NCI-H774 (cell line): ENCODE results near the gene MSI2.

Experiments
- DNase-seq: peaks from one replicate; lab custom pipeline; 2025; lab: John Stamatoyannopoulos, UW

Gene MSI2

DNA sequence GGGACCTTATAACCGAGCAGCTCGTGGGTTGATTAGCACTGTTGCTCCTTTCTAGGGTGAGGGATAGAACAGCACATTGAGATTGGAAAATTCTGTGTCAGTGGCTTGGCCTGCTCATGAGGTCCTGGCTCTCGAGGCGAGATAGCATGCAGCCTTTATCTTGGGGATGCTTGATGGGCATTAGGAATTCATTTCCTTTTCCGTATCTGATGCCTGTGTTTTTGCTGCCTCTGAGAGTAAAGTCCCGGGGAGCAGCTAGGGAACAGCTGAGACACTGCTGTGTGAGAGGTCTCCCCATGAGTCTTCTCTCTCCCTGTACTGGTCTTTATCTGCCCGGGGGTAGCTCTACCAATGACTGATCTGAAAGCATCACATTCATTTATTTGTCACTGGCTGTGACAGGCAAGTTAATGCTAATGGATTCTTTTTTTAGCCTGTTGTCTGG, 14.5 kb downstream of the MSI2 start:
- DNase-seq, result no peak

DNA sequence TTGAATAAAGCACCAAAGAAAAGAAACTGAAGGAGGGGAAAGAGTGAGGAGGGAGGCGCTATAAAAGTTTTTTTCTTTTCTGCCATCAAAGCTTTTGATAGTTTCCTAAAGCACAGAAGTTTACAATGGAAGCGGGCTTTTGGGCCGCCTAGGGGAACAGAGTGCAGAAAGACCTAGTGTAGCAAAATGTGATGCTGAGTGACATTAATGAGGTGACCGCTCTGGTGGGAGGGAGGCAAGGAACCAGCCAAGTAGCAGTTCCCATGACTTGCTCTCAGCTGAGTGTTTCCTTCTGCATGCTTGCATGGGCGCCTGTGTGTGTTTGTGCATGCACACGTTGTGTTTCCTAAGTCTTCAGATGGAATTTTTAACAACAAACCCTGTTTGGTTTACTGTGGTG, 15.5 kb downstream of the MSI2 start:
- no peak for DNase-seq

- DNase-seq, result no peak
These were observed 17.2 kb downstream of the MSI2 start for GRCh38 chr17:57273490-57273889.

DNA sequence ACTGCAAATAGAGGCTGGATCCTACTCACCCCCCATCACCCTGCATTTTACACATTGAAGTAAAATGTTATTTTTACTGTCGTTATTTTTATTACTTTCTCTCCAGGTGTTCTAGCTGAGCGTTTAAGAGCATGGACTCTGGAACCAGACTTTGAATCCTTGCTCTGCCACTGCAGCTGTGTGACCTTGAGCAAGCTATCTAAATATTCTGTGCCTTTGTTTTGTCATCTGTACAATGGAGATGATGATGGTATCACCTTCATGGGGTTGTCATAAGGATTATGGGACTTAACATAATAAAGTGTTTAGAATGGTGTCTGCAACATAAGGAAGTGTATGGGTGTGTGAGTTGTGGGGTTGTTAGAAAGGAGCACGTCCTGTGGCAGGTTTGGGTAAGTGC, 17.8 kb downstream of the MSI2 start:
- DNase-seq, result no peak

DNA sequence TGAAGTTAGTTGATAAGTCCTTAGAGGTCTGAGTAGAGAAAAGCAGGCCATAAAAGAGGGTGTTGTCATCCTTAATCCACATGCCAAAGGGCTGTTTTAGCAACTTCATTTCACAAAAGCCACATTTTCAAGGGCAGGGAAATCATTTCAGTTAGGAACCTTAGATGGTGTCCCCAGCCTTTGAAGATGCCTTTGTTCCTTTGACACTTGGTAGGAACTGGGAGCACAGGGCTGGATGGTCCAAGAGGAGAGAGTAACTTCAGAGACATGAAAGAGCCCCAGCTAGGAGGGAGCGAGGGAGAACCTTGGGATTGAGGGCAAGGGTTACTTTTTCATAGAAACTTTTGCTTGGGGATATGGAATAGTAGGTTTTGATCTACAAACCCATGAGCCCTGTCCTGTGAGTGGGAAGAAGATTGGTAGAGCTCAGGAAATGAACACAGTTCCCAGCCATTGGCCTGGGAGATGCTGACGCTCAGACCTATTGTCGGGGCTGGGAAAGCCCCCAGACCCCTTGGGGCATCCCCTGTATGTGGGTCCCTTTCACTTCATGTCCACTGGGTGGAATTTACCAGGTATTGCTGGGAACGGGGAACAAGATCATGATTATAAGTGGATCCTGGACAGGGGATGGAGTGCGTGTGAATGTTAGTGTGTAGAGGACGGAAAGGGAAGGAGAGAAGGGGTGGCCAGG, 18.9 kb downstream of the MSI2 start:
- DNase-seq, result no peak

GRCh38 chr17:57276621-57277020, 20.3 kb downstream of the MSI2 start:
- no peak for DNase-seq

GRCh38 chr17:57277923-57278604, 21.7 kb downstream of the MSI2 start:
- DNase-seq, result no peak

- DNase-seq, result no peak
These were observed 22.5 kb downstream of the MSI2 start for GRCh38 chr17:57278740-57279387.

DNA sequence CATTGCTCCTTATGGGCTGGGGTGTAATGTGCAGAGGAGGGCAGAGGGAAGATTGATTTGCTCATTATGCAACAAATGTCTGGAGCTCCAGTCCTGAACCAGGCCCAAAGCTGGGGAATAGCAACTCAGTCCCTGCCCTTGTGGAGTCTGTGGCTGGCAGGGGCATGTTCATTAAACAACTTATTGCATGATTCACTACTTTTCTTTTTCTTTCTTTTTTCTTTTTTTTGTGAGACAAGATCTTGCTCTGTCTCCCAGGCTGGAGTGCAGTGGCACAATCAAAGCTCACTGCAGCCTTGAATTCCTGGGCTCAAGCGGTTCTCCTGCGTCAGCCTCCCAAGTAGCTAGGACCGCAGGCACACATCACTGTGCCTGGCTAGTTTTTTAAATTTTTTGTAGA, 23.1 kb downstream of the MSI2 start:
- no peak for DNase-seq

DNA sequence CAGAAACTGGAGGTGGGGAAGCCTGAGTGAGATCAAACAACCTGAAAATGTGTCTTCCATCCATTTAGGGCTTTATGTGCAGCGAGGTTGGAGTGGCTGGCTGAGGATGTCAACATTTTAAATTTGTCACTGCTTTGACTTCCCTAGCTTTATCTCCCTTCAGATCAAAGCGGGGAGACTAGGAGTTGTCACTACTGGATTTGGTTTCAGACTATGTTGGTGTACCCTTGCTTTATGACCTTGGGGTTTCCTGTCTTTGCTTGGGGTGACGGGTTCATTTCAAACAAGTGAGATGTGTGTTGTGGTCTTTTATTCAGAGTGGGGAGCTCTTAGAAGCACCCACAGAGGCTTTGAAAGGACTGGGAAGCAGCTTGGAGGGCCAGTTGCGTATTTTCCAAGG, 25.6 kb downstream of the MSI2 start:
- DNase-seq, result no peak

DNA sequence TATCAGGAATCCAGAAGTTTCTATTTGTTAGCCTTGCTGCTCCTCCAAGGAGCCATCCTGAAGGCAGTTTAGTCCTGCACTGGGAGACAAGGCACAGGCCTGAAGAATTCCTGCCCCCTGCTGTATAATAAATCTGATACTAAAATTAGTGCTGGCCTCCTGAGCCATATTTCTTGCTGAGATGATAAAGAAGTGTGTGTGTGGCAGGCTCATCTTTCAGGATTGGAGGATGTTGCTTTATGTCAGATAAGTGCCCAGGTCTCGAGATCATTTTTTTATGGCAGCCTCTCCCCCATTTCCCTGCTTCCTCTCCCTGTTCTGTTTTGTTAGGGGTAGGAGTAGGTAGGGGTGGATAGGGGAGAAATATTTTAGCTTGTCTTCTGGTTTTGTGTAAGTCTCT, 26.0 kb downstream of the MSI2 start:
- no peak for DNase-seq

DNA sequence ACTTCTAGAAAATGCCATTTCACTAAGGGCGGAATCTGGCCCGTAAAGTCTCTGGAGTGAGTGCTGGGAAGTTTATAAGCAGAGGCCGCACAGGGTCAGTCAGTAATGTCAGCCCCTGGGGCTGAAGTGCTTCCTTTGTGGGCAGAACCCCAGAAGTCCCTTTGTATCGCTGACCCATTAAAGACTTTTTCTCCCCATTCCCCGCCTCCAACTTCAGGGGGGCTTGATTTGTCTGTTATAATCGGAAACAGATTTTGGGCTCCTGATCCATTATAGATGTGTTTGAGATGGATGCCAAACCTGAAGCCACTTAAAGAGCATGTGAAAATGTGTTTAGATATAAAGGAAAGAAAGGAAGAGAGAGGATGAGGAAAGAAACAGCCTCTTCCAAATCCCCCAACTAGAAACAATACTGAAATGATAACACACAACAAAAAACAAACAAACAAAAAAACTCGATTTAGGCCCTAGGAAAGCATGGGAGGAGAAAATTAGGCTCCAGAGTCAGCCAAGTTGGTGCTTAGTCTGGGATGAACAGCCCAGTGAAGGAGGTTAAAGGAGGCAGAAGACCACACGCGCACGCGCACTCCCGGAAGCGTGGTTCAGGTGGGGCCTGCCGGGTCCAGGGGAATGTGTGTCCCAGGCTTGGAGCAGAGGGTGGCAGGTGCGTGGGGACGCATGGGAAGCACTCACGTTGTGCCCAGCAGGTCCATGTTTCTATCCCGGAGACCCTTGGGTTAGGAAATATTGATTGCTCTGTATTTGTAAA, 27.1 kb downstream of the MSI2 start:
- no peak for DNase-seq

DNA sequence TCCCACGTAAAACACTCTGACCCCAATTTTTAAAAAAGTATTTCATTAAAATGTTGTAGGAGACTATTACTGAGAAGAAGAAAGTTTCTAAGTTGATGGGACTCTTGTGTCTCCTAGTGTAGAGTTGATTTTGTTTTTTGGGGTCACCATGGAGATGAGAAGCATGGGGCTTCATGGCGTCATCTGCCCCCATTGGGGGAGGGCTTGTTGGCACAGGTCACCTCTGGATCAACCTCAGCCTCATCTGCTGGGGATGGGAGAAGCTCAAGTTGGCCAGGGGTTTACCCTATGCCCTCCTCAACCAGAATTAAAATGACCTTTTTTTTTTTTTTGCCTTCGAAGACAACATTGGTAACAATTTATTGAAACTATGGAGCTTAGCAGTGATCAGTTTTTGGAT, 28.3 kb downstream of the MSI2 start:
- DNase-seq, result no peak

DNA sequence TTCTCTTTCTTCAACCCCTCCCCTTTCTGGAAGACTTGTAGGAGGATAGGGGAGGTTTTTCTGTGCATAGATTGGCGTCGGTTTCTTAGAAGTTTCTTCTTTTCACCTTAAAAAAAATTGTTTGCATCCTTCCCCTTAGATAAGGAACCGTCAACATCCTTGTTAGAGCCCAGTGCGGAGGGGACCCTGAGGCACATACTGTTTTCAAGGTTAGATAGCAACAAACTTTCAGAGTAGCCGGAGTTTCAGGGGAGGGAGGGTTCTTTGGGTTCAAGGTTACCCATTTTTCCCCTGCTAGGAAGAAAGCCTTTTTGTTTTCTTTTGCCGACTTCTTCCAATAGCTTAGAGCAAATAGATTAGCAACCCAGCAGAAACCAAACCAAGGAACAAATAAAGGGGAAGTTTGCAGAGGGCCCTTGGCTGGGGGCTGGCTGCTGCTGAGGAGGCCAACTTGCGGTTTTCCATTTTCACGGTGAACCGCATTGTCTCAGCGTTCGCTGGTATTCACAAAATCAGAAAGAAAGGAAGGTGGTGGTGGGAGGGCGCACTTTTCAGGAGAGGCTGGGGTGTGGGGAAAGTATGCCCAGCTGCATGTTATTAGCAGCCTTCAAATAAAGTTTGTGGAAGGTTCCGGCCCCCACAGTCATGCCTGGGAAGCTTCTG, 28.8 kb downstream of the MSI2 start:
- no peak for DNase-seq

GRCh38 chr17:57285701-57286100, 29.4 kb downstream of the MSI2 start:
- no peak for DNase-seq

- peak; percentile 75 for DNase-seq
These were observed 30.2 kb downstream of the MSI2 start for GRCh38 chr17:57286399-57287105.

DNA sequence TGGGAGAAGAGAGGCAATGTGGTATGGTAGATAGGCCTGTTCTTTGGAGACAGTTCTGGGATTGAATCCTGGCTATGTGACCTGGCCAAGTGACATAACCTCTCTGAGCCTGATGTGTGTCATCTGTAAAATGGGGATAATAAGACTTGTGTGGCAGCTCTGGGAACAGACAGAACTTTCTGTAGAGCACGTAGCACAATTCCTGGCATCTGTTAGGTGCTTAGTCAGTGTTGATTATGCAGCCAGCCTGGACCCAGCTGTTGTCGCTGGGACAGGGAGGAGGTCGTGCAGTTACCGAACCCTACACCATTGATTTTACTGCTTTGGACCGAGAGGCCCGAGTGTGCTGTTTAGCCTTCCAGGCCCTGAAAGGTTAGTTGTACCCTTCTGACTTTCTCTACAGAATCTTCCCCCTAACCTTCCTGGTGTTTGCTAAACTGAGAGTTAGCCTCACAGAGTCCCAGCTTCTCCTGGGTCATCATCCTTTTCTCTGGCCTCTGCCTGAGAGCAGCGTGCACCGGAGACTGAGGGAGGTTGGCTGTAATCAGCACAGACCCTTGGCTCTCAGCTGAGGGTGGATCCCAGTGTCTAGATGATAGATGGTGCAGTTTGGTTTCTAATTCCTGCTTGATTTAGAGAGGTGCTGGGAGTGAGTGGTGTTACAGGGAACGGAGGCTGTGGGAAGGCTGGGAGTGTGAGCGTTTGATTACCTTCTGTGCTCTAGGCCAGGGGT, 31.9 kb downstream of the MSI2 start:
- DNase-seq, result no peak

GRCh38 chr17:57288773-57289121, 32.4 kb downstream of the MSI2 start:
- DNase-seq, result no peak

DNA sequence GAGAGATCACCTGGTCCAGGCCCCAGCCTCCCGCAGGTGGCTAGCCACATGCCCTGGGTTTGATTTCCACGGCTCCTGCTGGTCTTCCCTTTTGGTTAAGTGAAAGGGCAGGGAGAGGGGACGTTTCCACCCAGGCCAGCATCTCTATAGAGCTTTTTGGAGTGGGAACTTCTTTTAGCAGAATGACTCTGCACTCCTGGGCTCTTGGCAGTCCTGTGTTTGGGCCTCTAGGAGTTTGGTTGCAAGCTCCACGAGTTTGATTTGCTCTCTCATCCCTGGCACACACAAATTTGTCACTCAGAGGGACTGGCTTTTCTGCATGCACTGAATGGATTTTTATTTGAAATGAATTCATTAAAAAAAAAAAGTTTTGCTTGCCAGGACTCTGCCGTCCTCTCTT, 32.8 kb downstream of the MSI2 start:
- DNase-seq, result no peak

DNA sequence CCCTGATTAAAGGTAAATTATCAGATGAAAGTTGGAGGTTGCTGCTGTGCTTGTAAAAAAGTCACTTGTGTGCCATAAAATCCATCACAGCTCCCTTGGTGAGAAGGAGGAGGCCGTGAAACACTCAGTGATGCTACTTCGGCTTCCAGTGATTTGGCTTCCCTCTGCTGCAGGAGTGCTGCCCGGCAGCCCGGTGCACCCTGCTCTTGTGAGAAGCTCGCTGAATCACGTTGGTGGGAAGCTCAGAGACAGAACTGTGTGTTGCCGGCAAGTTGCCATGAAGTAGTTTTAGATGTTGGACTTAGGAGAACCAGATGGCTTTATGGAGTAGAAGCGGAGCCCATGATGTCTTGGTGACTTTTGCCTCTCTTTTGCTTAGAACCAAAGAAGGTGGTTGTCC, 33.3 kb downstream of the MSI2 start:
- no peak for DNase-seq

GRCh38 chr17:57290981-57291380, 34.7 kb downstream of the MSI2 start:
- DNase-seq, result no peak
